ENCODE data around the gene GALNT1.
A peak's percentile ranks its signal among the peaks of the same experiment; 100 is the strongest.

GALNT1 gene

GRCh38 chr18:35721431-35722081 is 140.0 kb downstream of the GALNT1 start:
- no peak for DNase-seq (ENCODE audit: low read depth)

- no peak for DNase-seq (ENCODE audit: low read depth)
These were observed 147.1 kb downstream of the GALNT1 start for GRCh38 chr18:35728676-35729075.

- no peak for DNase-seq (ENCODE audit: low read depth)
These were observed 148.6 kb downstream of the GALNT1 start for GRCh38 chr18:35729991-35730668.

- no peak for DNase-seq (ENCODE audit: low read depth)
These were observed 149.3 kb downstream of the GALNT1 start for GRCh38 chr18:35730691-35731370.

GRCh38 chr18:35731701-35732100 is 150.2 kb downstream of the GALNT1 start:
- DNase-seq (ENCODE audit: low read depth) = no peak

- DNase-seq (ENCODE audit: low read depth) = no peak
These were observed 150.6 kb downstream of the GALNT1 start for GRCh38 chr18:35732162-35732561.

- DNase-seq (ENCODE audit: low read depth) = no peak
These were observed 151.1 kb downstream of the GALNT1 start for GRCh38 chr18:35732636-35733035.

GRCh38 chr18:35733408-35733807 is 151.9 kb downstream of the GALNT1 start:
- no peak for DNase-seq (ENCODE audit: low read depth)

- no peak for DNase-seq (ENCODE audit: low read depth)
These were observed 155.2 kb downstream of the GALNT1 start for GRCh38 chr18:35736696-35737095.

- DNase-seq (ENCODE audit: low read depth) = no peak
These were observed 158.2 kb downstream of the GALNT1 start for GRCh38 chr18:35739778-35740177.

GRCh38 chr18:35740656-35741055 is 159.1 kb downstream of the GALNT1 start:
- no peak for DNase-seq (ENCODE audit: low read depth)

- DNase-seq (ENCODE audit: low read depth) = no peak
These were observed 162.4 kb downstream of the GALNT1 start for GRCh38 chr18:35743916-35744315.

- DNase-seq (ENCODE audit: low read depth) = no peak
These were observed 164.3 kb downstream of the GALNT1 start for GRCh38 chr18:35745814-35746213.

GRCh38 chr18:35746826-35747339 is 165.3 kb downstream of the GALNT1 start:
- DNase-seq (ENCODE audit: low read depth) = no peak

- DNase-seq (ENCODE audit: low read depth) = no peak
These were observed 166.4 kb downstream of the GALNT1 start for GRCh38 chr18:35747894-35748472.

GRCh38 chr18:35749701-35750100 is 168.2 kb downstream of the GALNT1 start:
- no peak for DNase-seq (ENCODE audit: low read depth)

- no peak for DNase-seq (ENCODE audit: low read depth)
These were observed 169.4 kb downstream of the GALNT1 start for GRCh38 chr18:35750929-35751328.

- DNase-seq (ENCODE audit: low read depth) = no peak
These were observed 171.9 kb downstream of the GALNT1 start for GRCh38 chr18:35753306-35753910.

GRCh38 chr18:35754464-35754863 is 172.9 kb downstream of the GALNT1 start:
- DNase-seq (ENCODE audit: low read depth) = no peak

- no peak for DNase-seq (ENCODE audit: low read depth)
These were observed 173.8 kb downstream of the GALNT1 start for GRCh38 chr18:35755369-35755768.

- DNase-seq (ENCODE audit: low read depth) = peak; percentile 21
These were observed 175.1 kb downstream of the GALNT1 start for GRCh38 chr18:35756506-35757117.

Measured in T follicular helper cell (primary cell).